ENCODE measurements around the gene KCNK3.

DNA sequence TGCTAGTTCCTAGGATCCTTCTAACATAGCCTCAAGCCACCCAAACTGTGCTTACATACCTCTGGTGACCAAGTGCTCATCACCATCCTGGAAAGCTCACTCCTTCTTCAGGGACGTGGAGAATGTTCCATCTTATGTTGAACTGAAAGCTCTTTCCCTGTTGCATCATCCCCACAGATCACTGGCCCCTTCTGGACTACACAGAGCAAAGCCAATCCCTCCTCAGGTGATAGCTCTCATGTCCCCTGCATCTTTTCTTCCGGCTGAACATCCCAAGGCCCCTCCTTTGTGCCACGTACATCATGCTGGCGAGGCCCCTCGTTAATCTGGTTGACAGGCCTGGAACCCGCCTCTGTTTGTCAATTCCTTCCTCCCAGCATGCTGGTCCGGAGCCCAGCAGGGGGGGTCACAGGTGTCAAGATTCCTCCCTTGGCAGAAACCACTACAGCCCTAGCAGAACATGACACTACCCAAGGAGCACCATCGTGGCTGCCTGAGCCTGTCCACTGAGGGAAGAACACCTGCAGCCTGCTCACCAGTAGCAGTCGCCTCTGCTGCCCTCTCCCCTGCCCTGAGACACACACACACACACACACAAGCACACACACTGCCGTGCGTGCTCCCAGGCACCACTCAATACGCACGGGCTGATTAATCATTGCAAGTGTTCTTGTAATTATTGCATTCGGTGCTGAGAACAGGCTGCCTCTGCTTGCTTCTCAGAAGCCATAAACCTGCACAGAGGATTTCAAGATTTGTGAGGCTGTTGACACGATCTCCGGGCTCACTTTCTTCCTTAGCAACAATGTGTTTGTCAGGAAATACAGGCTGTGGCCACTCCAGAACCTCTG lies 6.3 kb upstream of the KCNK3 start:
- TF ChIP-seq GATA2 (IDR thresholded peaks at IDR 0.05; ENCODE audit: low read depth, low read length) (no peak), GATA3 (IDR thresholded peaks at IDR 0.05; ENCODE audit: low read depth, low read length) (no peak)

Measured in SH-SY5Y (cell line).